HEK293 (cell line): ENCODE data around the gene RNASE2.

Source experiments
- CTCF ChIA-PET: fragments of 350-600 bp; formaldehyde crosslinking; extraction: SDS; loops from one replicate; lab custom pipeline; 2021; ENCODE audit warnings: antibody characterized with exemption; lab: Yijun Ruan, JAX
- POLR2A ChIA-PET: fragments of 300-600 bp; formaldehyde crosslinking; extraction: SDS; loops from one replicate; lab custom pipeline; 2020; ENCODE audit warnings: antibody characterized with exemption, inconsistent platforms; lab: Yijun Ruan, JAX
- H3K27ac ChIP-seq: fragments of 200-500 bp; sonication (Bioruptor generic); 2 replicates; pipeline ENCODE4 v1.5.1; 2014; ENCODE audit warnings: low read depth, low read length, control low read depth, inconsistent platforms; ENCODE audit errors: extremely low read depth
- H3K36me3 ChIP-seq, 2 experiments: fragments of 200-500 bp in 1 of 2; sonication (Bioruptor generic) in 1 of 2; 1 replicate in 1 of 2; 2 replicates in 1 of 2; pipeline ENCODE4 v1.5.1; 2014 to 2017; ENCODE audit warnings: inconsistent platforms in 2 of 2, low read length in 2 of 2; ENCODE audit not compliant: control insufficient read depth in 2 of 2, insufficient read depth in 1 of 2
- H3K4me1 ChIP-seq: fragments of 200-500 bp; sonication (Bioruptor generic); 2 replicates; pipeline ENCODE4 v1.5.1; 2014; ENCODE audit warnings: mild to moderate bottlenecking, low read length, inconsistent platforms; ENCODE audit not compliant: control insufficient read depth, insufficient read depth
- H3K4me3 ChIP-seq: 2 replicates; pipeline ENCODE4 v1.5.1; 2011; ENCODE audit warnings: low read depth, mild to moderate bottlenecking, control low read depth, low read length, moderate library complexity
- H3K9me3 ChIP-seq: fragments of 200-500 bp; sonication (Bioruptor generic); 2 replicates; pipeline ENCODE4 v1.5.1; 2014; ENCODE audit warnings: low read depth, low read length, inconsistent platforms; ENCODE audit not compliant: control insufficient read depth, insufficient read depth
- BCL11A ChIP-seq: fragments of 450-650 bp; formaldehyde crosslinking; IDR thresholded peaks from 2 replicates; pipeline ENCODE4 v1.5.1; 2016; ENCODE audit warnings: low read depth, missing biosample characterization, missing genetic modification characterization
- KLF1 ChIP-seq: fragments of 450-650 bp; formaldehyde crosslinking; IDR thresholded peaks from 2 replicates; pipeline ENCODE4 v1.5.1; 2016; ENCODE audit warnings: missing biosample characterization, missing genetic modification characterization
- PBX3 ChIP-seq: sonication (generic); formaldehyde crosslinking; IDR thresholded peaks from 2 replicates; pipeline ENCODE4 v1.8.1; 2022; ENCODE audit warnings: mild to moderate bottlenecking, moderate library complexity, missing genetic modification reagents
- SCRT1 ChIP-seq: fragments of 450-650 bp; formaldehyde crosslinking; IDR thresholded peaks from 2 replicates; pipeline ENCODE4 v1.5.1; 2016; ENCODE audit warnings: missing biosample characterization, missing genetic modification characterization, borderline replicate concordance
- SCRT2 ChIP-seq: fragments of 450-650 bp; formaldehyde crosslinking; IDR thresholded peaks from 2 replicates; pipeline ENCODE4 v1.5.1; 2016; ENCODE audit warnings: missing biosample characterization, missing genetic modification characterization
- YY2 ChIP-seq: fragments of 450-650 bp; formaldehyde crosslinking; IDR thresholded peaks from 2 replicates; pipeline ENCODE4 v1.5.1; 2016; ENCODE audit warnings: missing biosample characterization, missing genetic modification characterization
- ZFP41 ChIP-seq: fragments of 450-650 bp; formaldehyde crosslinking; IDR thresholded peaks from 2 replicates; pipeline ENCODE4 v1.5.1; 2016; ENCODE audit warnings: missing biosample characterization, missing genetic modification characterization, borderline replicate concordance
- ZNF10 ChIP-seq: fragments of 450-650 bp; formaldehyde crosslinking; IDR thresholded peaks from 2 replicates; pipeline ENCODE4 v1.5.1; 2017; ENCODE audit warnings: missing biosample characterization, missing genetic modification characterization
- ZNF112 ChIP-seq: fragments of 450-650 bp; formaldehyde crosslinking; IDR thresholded peaks from 2 replicates; pipeline ENCODE4 v1.5.0; 2017; ENCODE audit warnings: missing biosample characterization, missing genetic modification characterization
- ZNF133 ChIP-seq: fragments of 450-650 bp; formaldehyde crosslinking; IDR thresholded peaks from 2 replicates; pipeline ENCODE4 v1.5.1; 2016; ENCODE audit warnings: missing biosample characterization, missing genetic modification characterization
- ZNF169 ChIP-seq: fragments of 450-650 bp; formaldehyde crosslinking; IDR thresholded peaks from 2 replicates; pipeline ENCODE4 v1.5.1; 2016; ENCODE audit warnings: missing biosample characterization, missing genetic modification characterization
- ZNF175 ChIP-seq: fragments of 450-650 bp; formaldehyde crosslinking; IDR thresholded peaks from 2 replicates; pipeline ENCODE4 v1.5.1; 2016; ENCODE audit warnings: missing biosample characterization, missing genetic modification characterization
- ZNF280C ChIP-seq: fragments of 450-650 bp; formaldehyde crosslinking; IDR thresholded peaks from 2 replicates; pipeline ENCODE4 v1.5.1; 2016; ENCODE audit warnings: missing biosample characterization, missing genetic modification characterization
- ZNF324 ChIP-seq: fragments of 450-650 bp; formaldehyde crosslinking; IDR thresholded peaks from 2 replicates; pipeline ENCODE4 v1.5.1; 2016; ENCODE audit warnings: missing biosample characterization, missing genetic modification characterization
- ZNF404 ChIP-seq: fragments of 450-650 bp; formaldehyde crosslinking; IDR thresholded peaks from 2 replicates; pipeline ENCODE4 v1.5.1; 2017; ENCODE audit warnings: missing biosample characterization, missing genetic modification characterization
- ZNF514 ChIP-seq: fragments of 450-650 bp; formaldehyde crosslinking; IDR thresholded peaks from 2 replicates; pipeline ENCODE4 v1.5.1; 2016; ENCODE audit warnings: missing biosample characterization, missing genetic modification characterization
- ZNF549 ChIP-seq: fragments of 450-650 bp; IDR thresholded peaks from 2 replicates; pipeline ENCODE4 v1.5.1; 2018; ENCODE audit warnings: missing biosample characterization, missing genetic modification characterization, mild to moderate bottlenecking, inconsistent platforms, moderate library complexity
- ZNF558 ChIP-seq: fragments of 450-650 bp; formaldehyde crosslinking; IDR thresholded peaks from 2 replicates; pipeline ENCODE4 v1.5.1; 2016; ENCODE audit warnings: missing biosample characterization, missing genetic modification characterization
- ZNF677 ChIP-seq: fragments of 450-650 bp; IDR thresholded peaks from 2 replicates; pipeline ENCODE4 v1.5.0; 2018; ENCODE audit warnings: missing biosample characterization, mild to moderate bottlenecking, missing genetic modification characterization, moderate library complexity
- ZNF701 ChIP-seq: fragments of 450-650 bp; formaldehyde crosslinking; IDR thresholded peaks from 2 replicates; pipeline ENCODE4 v1.5.1; 2016; ENCODE audit warnings: missing biosample characterization, missing genetic modification characterization
- ZNF76 ChIP-seq: fragments of 450-650 bp; formaldehyde crosslinking; IDR thresholded peaks from 2 replicates; pipeline ENCODE4; 2016; ENCODE audit warnings: low read depth, missing biosample characterization, missing genetic modification characterization, borderline replicate concordance
- ZSCAN18 ChIP-seq: fragments of 450-650 bp; formaldehyde crosslinking; IDR thresholded peaks from 2 replicates; pipeline ENCODE4 v1.5.1; 2016; ENCODE audit warnings: missing biosample characterization, missing genetic modification characterization
- ZSCAN4 ChIP-seq: fragments of 450-650 bp; formaldehyde crosslinking; IDR thresholded peaks from 2 replicates; pipeline ENCODE4 v1.5.1; 2017; ENCODE audit warnings: missing biosample characterization, missing genetic modification characterization

RNASE2 gene

GRCh38 chr14:20998139-20998538 lies 42.9 kb downstream of the RNASE2 start:
- no peak overlapping the region for H3K4me3 ChIP-seq
- no peaks in the 10 kb centered on the region for H3K4me1 ChIP-seq
- no peaks in the 10 kb centered on the region for H3K9me3 ChIP-seq
- peaks cover 44 to 49% of the 10 kb centered on the region in 2 experiments for H3K36me3 ChIP-seq
- ChIA-PET POLR2A (interaction anchor here (0.6 to 1.2 kb wide), 2 partner anchors 73 to 344 kb away, joined by 3 to 5 read pairs; no protein-coding TSS in a partner anchor), CTCF (interaction anchor here (0.6 to 5.4 kb wide), 6 partner anchors 7 to 106 kb away, joined by 3 to 35 read pairs (median 5); no protein-coding TSS in a partner anchor)
- no peak overlapping the region for H3K27ac ChIP-seq
- TF ChIP-seq ZNF514 (tag by site-specific recombination) (no peak), SCRT2 (tag by site-specific recombination) (peak; percentile 91), ZNF133 (tag by site-specific recombination) (no peak), ZSCAN18 (no peak), KLF1 (tag by site-specific recombination) (no peak), ZNF76 (tag by site-specific recombination) (no peak), PBX3 (CRISPR knock-in tag) (no peak), ZNF10 (tag by site-specific recombination) (0 out of 2 replicates have a peak, but pooled peaks have one; percentile 18), SCRT1 (peak; percentile 70; the same call in 1 of the 2 replicates), ZNF280C (no peak), ZNF324 (tag by site-specific recombination) (no peak), ZNF175 (tag by site-specific recombination) (no peak), ZNF677 (no peak), ZFP41 (no peak), ZNF558 (tag by site-specific recombination) (no peak), ZNF549 (no peak), ZNF404 (tag by site-specific recombination) (no peak), BCL11A (tag by site-specific recombination) (no peak), ZSCAN4 (tag by site-specific recombination) (no peak), ZNF112 (no peak), ZNF701 (tag by site-specific recombination) (no peak), YY2 (no peak), ZNF169 (no peak)
